Spleen (tissue), 7 donors: ENCODE data around the gene RHBDF2.

ENCODE experiments used
- CTCF ChIP-seq, 11 experiments: fragments of 200-600 bp in 7 of 11; fragments of 450-650 bp in 4 of 11; sonication (generic) in 4 of 11; IDR thresholded peaks in 8 of 11; conservative IDR thresholded peaks in 3 of 11; 1 replicate in 7 of 11; 2 replicates in 4 of 11; pipeline versions ENCODE4 v1.4.0 to v1.8.0; 2016 to 2021; ENCODE audit warnings: antibody characterized with exemption in 11 of 11, inconsistent platforms in 4 of 11, mild to moderate bottlenecking in 1 of 11
- POLR2A ChIP-seq, 3 donors: fragments of 450-650 bp; IDR thresholded peaks; one replicate each; pipeline ENCODE4 v1.5.1; 2017; ENCODE audit warnings: antibody characterized with exemption in 3 of 3, mild to moderate bottlenecking in 1 of 3
- POLR2AphosphoS5 ChIP-seq, 3 donors: sonication (generic); formaldehyde crosslinking; IDR thresholded peaks; one replicate each; pipeline ENCODE4 v1.5.1; 2017; ENCODE audit warnings: antibody characterized with exemption in 3 of 3
- donor health status: DM: no; HTN: no; CAD: no; lungs with moderate emphysema.
- donor health status: DM: no; HTN: no; CAD: no.
- donor health status: DM: no; HTN: no; CAD: no.

- TF ChIP-seq CTCF (IDR thresholded peaks at IDR 0.05 in 8 of 11, conservative IDR thresholded peaks at IDR 0.05 in 3 of 11): no peak
- peak in 1 of 3 donors; percentile 24 for TF ChIP-seq POLR2AphosphoS5 (IDR thresholded peaks at IDR 0.05)
- no peak for TF ChIP-seq POLR2A (IDR thresholded peaks at IDR 0.05)
Observed at GRCh38 chr17:76528156-76528527, 26.9 kb upstream of the RHBDF2 start.
